SK-N-SH (cell line): ENCODE results near the gene EHBP1L1.

ENCODE experiments used
- EZH2phosphoT487 ChIP-seq: fragments of 200-600 bp; sonication (generic); IDR thresholded peaks from 2 replicates; pipeline ENCODE4 v1.6.1; 2017; ENCODE audit warnings: low read depth, mixed run types, mild to moderate bottlenecking, antibody characterized with exemption, moderate library complexity, borderline replicate concordance
- JUND ChIP-seq: IDR thresholded peaks from 2 replicates; pipeline ENCODE4 v1.4.0; 2012
- PBX3 ChIP-seq: IDR thresholded peaks from 2 replicates; pipeline ENCODE4; 2012
- RCOR1 ChIP-seq: fragments of 150-350 bp; IDR thresholded peaks from 2 replicates; pipeline ENCODE4 v1.6.1; 2017; ENCODE audit warnings: antibody characterized with exemption, low read length
- RFX5 ChIP-seq: IDR thresholded peaks from 2 replicates; pipeline ENCODE4 v1.6.1; 2012; ENCODE audit warnings: mild to moderate bottlenecking, improper control_type of control experiment, low read length
- SIN3A ChIP-seq: IDR thresholded peaks from 2 replicates; pipeline ENCODE4 v1.6.1; 2012; ENCODE audit warnings: low read depth, mild to moderate bottlenecking, low read length, moderate library complexity, borderline replicate concordance
- SMC3 ChIP-seq: IDR thresholded peaks from 2 replicates; pipeline ENCODE4 v1.6.1; 2012; ENCODE audit warnings: low read depth, low read length, improper control_type of control experiment
- TAF1 ChIP-seq: IDR thresholded peaks from 2 replicates; pipeline ENCODE4 v1.6.1; 2012; ENCODE audit warnings: low read depth, mild to moderate bottlenecking, low read length, moderate library complexity, borderline replicate concordance
- TCF12 ChIP-seq: IDR thresholded peaks from 2 replicates; pipeline ENCODE4 v1.4.0; 2012
- TEAD4 ChIP-seq: IDR thresholded peaks from 2 replicates; pipeline ENCODE4 v1.4.0; 2012; ENCODE audit warnings: mild to moderate bottlenecking, borderline replicate concordance; ENCODE audit not compliant: insufficient read depth
- TF ChIP-seq, protein P1 (sequence below): fragments of 200-600 bp; sonication (generic); IDR thresholded peaks from 2 replicates; pipeline ENCODE4 v1.6.1; 2017; ENCODE audit warnings: antibody characterized with exemption, mild to moderate bottlenecking, moderate library complexity

GRCh38 chr11:65538232-65538914 lies 37.5 kb upstream of the EHBP1L1 start:
- TF ChIP-seq, protein P1, sequence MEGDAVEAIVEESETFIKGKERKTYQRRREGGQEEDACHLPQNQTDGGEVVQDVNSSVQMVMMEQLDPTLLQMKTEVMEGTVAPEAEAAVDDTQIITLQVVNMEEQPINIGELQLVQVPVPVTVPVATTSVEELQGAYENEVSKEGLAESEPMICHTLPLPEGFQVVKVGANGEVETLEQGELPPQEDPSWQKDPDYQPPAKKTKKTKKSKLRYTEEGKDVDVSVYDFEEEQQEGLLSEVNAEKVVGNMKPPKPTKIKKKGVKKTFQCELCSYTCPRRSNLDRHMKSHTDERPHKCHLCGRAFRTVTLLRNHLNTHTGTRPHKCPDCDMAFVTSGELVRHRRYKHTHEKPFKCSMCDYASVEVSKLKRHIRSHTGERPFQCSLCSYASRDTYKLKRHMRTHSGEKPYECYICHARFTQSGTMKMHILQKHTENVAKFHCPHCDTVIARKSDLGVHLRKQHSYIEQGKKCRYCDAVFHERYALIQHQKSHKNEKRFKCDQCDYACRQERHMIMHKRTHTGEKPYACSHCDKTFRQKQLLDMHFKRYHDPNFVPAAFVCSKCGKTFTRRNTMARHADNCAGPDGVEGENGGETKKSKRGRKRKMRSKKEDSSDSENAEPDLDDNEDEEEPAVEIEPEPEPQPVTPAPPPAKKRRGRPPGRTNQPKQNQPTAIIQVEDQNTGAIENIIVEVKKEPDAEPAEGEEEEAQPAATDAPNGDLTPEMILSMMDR, result no peak
- TF ChIP-seq RCOR1, result no peak
- TF ChIP-seq TCF12, result no peak
- no peak for TF ChIP-seq SIN3A
- no peak for TF ChIP-seq SMC3
- no peak for TF ChIP-seq PBX3
- TF ChIP-seq TEAD4, result no peak
- no peak for TF ChIP-seq EZH2phosphoT487
- TF ChIP-seq JUND, result no peak
- no peak for TF ChIP-seq TAF1
- no peak for TF ChIP-seq RFX5
